GM12878 (cell line): Measurements from ENCODE around the gene PRIMPOL. TPM values are rescaled to one million over a fixed set of nuclear protein-coding genes. Genes with fewer than 3 reads are reported as not detected.

Experiments used
- ATAC-seq: fragments of 200-7000 bp; cut with Tn5 transposase; 3 replicates; pipeline ENCODE4 v1.9.1; 2020; ENCODE audit warnings: mild to moderate bottlenecking, moderate library complexity
- BruUV-seq: library from RNA; stranded (reverse); fragments of 400-500 nt; replicated peaks from 2 replicates; lab custom pipeline; 2021; lab: Mats Ljungman, UMichigan
- CTCF ChIA-PET: fragments of 300-600 bp; sonication (Branson Sonifier 250); formaldehyde crosslinking; extraction: SDS; loops from one replicate; lab custom pipeline; 2021; ENCODE audit warnings: inconsistent platforms; lab: Yijun Ruan, JAX
- POLR2A ChIA-PET: fragments of 350-600 bp; formaldehyde crosslinking; extraction: SDS; loops from one replicate; lab custom pipeline; 2021; ENCODE audit warnings: inconsistent platforms; lab: Charles Lee
- RAD21 ChIA-PET: fragments of 300-600 bp; sonication (Branson Sonifier 250); formaldehyde crosslinking; loops from one replicate; lab custom pipeline; 2023; ENCODE audit warnings: antibody characterized with exemption; ENCODE audit not compliant: unreplicated experiment; lab: Charles Lee
- SMC1A ChIA-PET: fragments of 300-600 bp; sonication (Branson Sonifier 250); formaldehyde crosslinking; loops from one replicate; lab custom pipeline; 2023; ENCODE audit not compliant: unreplicated experiment, uncharacterized antibody; lab: Charles Lee
- DNase-seq: peaks from one replicate; pipeline ENCODE4 v3.0.0-alpha.2; 2011; ENCODE audit warnings: low read depth, low spot score
- FAIRE-seq: peaks from 3 replicates; lab custom pipeline; 2011; peaks lifted over from hg19 to GRCh38; lab: Jason Lieb, UNC
- H2AFZ ChIP-seq: 2 replicates; pipeline ENCODE4 v1.6.0; 2011; ENCODE audit warnings: low read depth, low read length, control low read depth; ENCODE audit not compliant: control insufficient read depth
- H3K27ac ChIP-seq: 2 replicates; pipeline ENCODE4 v1.5.1; 2011; ENCODE audit warnings: control low read depth; ENCODE audit not compliant: control insufficient read depth, insufficient read depth
- H3K27me3 ChIP-seq, 2 experiments: replicated peaks in 1 of 2; 2 replicates each; pipeline versions ENCODE4 v1.6.0 to v1.6.1; 2011; ENCODE audit warnings: low read length in 1 of 2; ENCODE audit not compliant: control insufficient read depth in 2 of 2, insufficient read depth in 2 of 2
- H3K36me3 ChIP-seq, 2 experiments: 2 replicates each; pipeline ENCODE4 v1.5.1; 2011; ENCODE audit warnings: low read length in 1 of 2; ENCODE audit not compliant: control insufficient read depth in 2 of 2, insufficient read depth in 2 of 2
- H3K4me1 ChIP-seq: 2 replicates; pipeline ENCODE4 v1.6.1; 2011; ENCODE audit warnings: mild to moderate bottlenecking, low read length, moderate library complexity, mixed read lengths; ENCODE audit not compliant: control insufficient read depth, insufficient read depth
- H3K4me2 ChIP-seq: 2 replicates; pipeline ENCODE4 v1.6.0; 2011; ENCODE audit warnings: control low read depth; ENCODE audit not compliant: control insufficient read depth, insufficient read depth
- H3K4me3 ChIP-seq: fragments of 200-600 bp; sonication (generic); 2 replicates; pipeline ENCODE4 v1.5.1; 2016
- H3K79me2 ChIP-seq: 2 replicates; pipeline ENCODE4 v1.6.0; 2011; ENCODE audit warnings: low read length; ENCODE audit not compliant: control insufficient read depth, insufficient read depth
- H3K9ac ChIP-seq: 2 replicates; pipeline ENCODE4 v1.8.0; 2011; ENCODE audit warnings: low read length, control low read depth, mixed read lengths; ENCODE audit not compliant: control insufficient read depth, insufficient read depth
- H3K9me3 ChIP-seq: replicated peaks from 3 replicates; pipeline ENCODE4 v1.5.1; 2011; ENCODE audit warnings: mild to moderate bottlenecking, low read length; ENCODE audit not compliant: control insufficient read depth, insufficient read depth
- H4K20me1 ChIP-seq: 2 replicates; pipeline ENCODE4 v1.6.0; 2011; ENCODE audit not compliant: control insufficient read depth, insufficient read depth
- JUND ChIP-seq: IDR thresholded peaks from 2 replicates; pipeline ENCODE4 v1.6.1; 2012; ENCODE audit warnings: low read depth, mild to moderate bottlenecking, low read length, improper control_type of control experiment, moderate library complexity
- MTA2 ChIP-seq: fragments of 450-650 bp; IDR thresholded peaks from 2 replicates; pipeline ENCODE4 v1.6.1; 2016; ENCODE audit warnings: low read depth, mild to moderate bottlenecking, moderate library complexity
- MYB ChIP-seq: fragments of 150-350 bp; IDR thresholded peaks from 2 replicates; pipeline ENCODE4 v1.6.1; 2014; ENCODE audit warnings: mild to moderate bottlenecking, low read depth, low read length, borderline replicate concordance
- NFYA ChIP-seq: IDR thresholded peaks from 2 replicates; pipeline ENCODE4 v1.6.1; 2011; ENCODE audit warnings: low read depth, mild to moderate bottlenecking, low read length, improper control_type of control experiment, borderline replicate concordance
- PML ChIP-seq: IDR thresholded peaks from 2 replicates; pipeline ENCODE4 v1.6.1; 2012; ENCODE audit warnings: low read length, inconsistent platforms
- SMC3 ChIP-seq: IDR thresholded peaks from 2 replicates; pipeline ENCODE4 v1.6.1; 2011; ENCODE audit warnings: low read length, improper control_type of control experiment, borderline replicate concordance
- WGBS: methylation state at CpG from one replicate; pipeline ENCODE4 v1.1.6; 2016; ENCODE audit warnings: low lambda C conversion rate; ENCODE audit not compliant: insufficient replicate concordance, insufficient coverage; ENCODE audit errors: missing lambda C conversion rate; 5-methylcytosine and 5-hydroxymethylcytosine counted together
- in situ Hi-C: fragments of 300-500 bp; cut with MboI; formaldehyde crosslinking; loops from 9 replicates; pipeline ENCODE4 v1.14.3; 2018; ENCODE audit warnings: mixed read lengths
- intact Hi-C: fragments of 100-400 bp; cut with micrococcal nuclease; formaldehyde crosslinking; loops from one replicate; pipeline ENCODE4 v1.14.2; 2022; ENCODE audit not compliant: unreplicated experiment
- polyA plus RNA-seq, 11 experiments: library from polyadenylated mRNA; depleted of rRNA in 4 of 11; unstranded in 6 of 11; stranded (reverse) in 5 of 11; fragments of >200 nt; fragmentation: Nextera tagmentation in 4 of 11; fragmentation: Illumina TruSeq in 1 of 11; extraction: Ambion mirVana in 4 of 11; extraction: Trizol in 1 of 11; gene quantifications; 1 replicate in 1 of 11; 2 replicates in 10 of 11; pipeline versions ENCODE4 v1.2.1 to v1.2.3, GENCODE V29; 2011 to 2016; ENCODE audit warnings: inconsistent platforms in 2 of 11, missing spikeins in 2 of 11, low read depth in 1 of 11
- total RNA-seq, 4 experiments: library from RNA; depleted of rRNA in 3 of 4; stranded (reverse); fragments of >200 nt in 3 of 4; fragmentation: Illumina TruSeq in 1 of 4; extraction: Trizol in 1 of 4; gene quantifications; 2 replicates each; pipeline versions ENCODE4 v1.2.1 to v1.2.3, GENCODE V29; 2013 to 2021
- TF ChIP-seq, protein P1 (sequence below): fragments of 450-650 bp; formaldehyde crosslinking; IDR thresholded peaks from 2 replicates; pipeline ENCODE4 v1.4.0; 2022; ENCODE audit warnings: mild to moderate bottlenecking, moderate library complexity
- TF ChIP-seq, protein P2 (sequence below): IDR thresholded peaks from 2 replicates; pipeline ENCODE4 v1.6.1; 2011; ENCODE audit warnings: mild to moderate bottlenecking, low read depth, low read length, moderate library complexity; ENCODE audit not compliant: insufficient replicate concordance

Gene PRIMPOL
- total and polyA plus RNA-seq, 10 of the 15 experiments (the other 5 are each of a cell fraction or from before 2014, with no cell fraction given), result 10.6 to 23.7 (median 14.0) TPM

DNA sequence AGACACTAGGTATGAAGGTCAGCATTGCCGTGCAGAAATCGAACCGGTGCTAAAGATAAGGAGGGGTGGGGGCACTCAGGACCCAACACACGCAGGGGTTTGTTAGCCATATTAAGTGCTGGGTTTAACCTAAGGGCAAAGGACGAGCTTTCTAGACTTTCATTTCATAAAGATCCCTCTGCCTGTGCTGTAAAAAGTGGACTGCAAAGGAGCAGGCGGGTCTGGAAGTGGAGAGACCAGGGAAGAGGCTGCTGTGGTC is 1.6 kb upstream of the PRIMPOL start:
- Histone ChIP-seq H2AFZ (no peak overlapping the region), H3K9me3 (no peaks in the 10 kb centered on the region), H4K20me1 (no peaks in the 10 kb centered on the region), H3K4me2 (peak overlapping the region; percentile 78), H3K27me3 (no peaks in the 10 kb centered on the region), H3K9ac (peak overlapping the region; percentile 87), H3K36me3 (no peaks in the 10 kb centered on the region), H3K4me3 (peak overlapping the region; percentile 98), H3K27ac (peak overlapping the region; percentile 85), H3K4me1 (peaks cover 12% of the 10 kb centered on the region; the same call in 1 of the 2 replicates), H3K79me2 (peaks cover 75% of the 10 kb centered on the region)
- WGBS, result 18% methylated on average over 6 of the region's 6 CpGs
- DNase-seq, result no peak
- no TSS peak for BruUV-seq
- ATAC-seq, result no peak
- ChIA-PET RAD21 (interaction anchor here (0.6 to 3.7 kb wide), 7 partner anchors 9 to 383 kb away, joined by 3 to 24 read pairs (median 7); partner anchors contain the start of gene CENPU), POLR2A (interaction anchor here (0.6 to 2.2 kb wide), 5 partner anchors 85 to 384 kb away, joined by 3 to 12 read pairs (median 4); partner anchors contain the start of gene CENPU), SMC1A (interaction anchor here (0.7 to 2.1 kb wide), 7 partner anchors 12 to 550 kb away, joined by 3 to 6 read pairs (median 4); partner anchors contain the start of gene CENPU), CTCF (interaction anchor here (0.9 to 2.9 kb wide), 8 partner anchors 10 to 396 kb away, joined by 3 to 12 read pairs (median 4); partner anchors contain the start of gene CENPU)
- intact Hi-C loops (loop anchor here (2.0 to 10.0 kb wide), 7 partner anchors 87 to 383 kb away; partner anchors contain the start of genes CENPU and IRF2), in situ Hi-C loops (no loop called here)
- FAIRE-seq, result no peak
- TF ChIP-seq MTA2, result no peak
- TF ChIP-seq PML, result 0 out of 2 replicates have a peak, but pooled peaks have one; percentile 24
- TF ChIP-seq JUND, result no peak
- TF ChIP-seq, protein P1, sequence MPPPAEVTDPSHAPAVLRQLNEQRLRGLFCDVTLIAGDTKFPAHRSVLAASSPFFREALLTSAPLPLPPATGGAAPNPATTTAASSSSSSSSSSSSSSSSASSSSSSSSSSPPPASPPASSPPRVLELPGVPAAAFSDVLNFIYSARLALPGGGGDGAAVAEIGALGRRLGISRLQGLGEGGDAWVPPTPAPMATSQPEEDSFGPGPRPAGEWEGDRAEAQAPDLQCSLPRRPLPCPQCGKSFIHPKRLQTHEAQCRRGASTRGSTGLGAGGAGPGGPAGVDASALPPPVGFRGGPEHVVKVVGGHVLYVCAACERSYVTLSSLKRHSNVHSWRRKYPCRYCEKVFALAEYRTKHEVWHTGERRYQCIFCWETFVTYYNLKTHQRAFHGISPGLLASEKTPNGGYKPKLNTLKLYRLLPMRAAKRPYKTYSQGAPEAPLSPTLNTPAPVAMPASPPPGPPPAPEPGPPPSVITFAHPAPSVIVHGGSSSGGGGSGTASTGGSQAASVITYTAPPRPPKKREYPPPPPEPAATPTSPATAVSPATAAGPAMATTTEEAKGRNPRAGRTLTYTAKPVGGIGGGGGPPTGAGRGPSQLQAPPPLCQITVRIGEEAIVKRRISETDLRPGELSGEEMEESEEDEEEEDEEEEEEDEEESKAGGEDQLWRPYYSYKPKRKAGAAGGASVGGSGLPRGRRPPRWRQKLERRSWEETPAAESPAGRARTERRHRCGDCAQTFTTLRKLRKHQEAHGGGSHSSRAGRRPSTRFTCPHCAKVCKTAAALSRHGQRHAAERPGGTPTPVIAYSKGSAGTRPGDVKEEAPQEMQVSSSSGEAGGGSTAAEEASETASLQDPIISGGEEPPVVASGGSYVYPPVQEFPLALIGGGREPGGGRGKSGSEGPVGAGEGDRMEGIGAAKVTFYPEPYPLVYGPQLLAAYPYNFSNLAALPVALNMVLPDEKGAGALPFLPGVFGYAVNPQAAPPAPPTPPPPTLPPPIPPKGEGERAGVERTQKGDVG, result no peak
- TF ChIP-seq, protein P2, sequence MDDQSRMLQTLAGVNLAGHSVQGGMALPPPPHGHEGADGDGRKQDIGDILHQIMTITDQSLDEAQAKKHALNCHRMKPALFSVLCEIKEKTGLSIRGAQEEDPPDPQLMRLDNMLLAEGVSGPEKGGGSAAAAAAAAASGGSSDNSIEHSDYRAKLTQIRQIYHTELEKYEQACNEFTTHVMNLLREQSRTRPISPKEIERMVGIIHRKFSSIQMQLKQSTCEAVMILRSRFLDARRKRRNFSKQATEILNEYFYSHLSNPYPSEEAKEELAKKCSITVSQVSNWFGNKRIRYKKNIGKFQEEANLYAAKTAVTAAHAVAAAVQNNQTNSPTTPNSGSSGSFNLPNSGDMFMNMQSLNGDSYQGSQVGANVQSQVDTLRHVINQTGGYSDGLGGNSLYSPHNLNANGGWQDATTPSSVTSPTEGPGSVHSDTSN, result no peak
- no peak for TF ChIP-seq MYB
- no peak for TF ChIP-seq NFYA
- no peak for TF ChIP-seq SMC3
